HG02852 (cell line): ENCODE data around the gene NME7.
"Not testable (repeated sequence)": the region's sequence is repeated elsewhere in the genome, so short reads cannot be mapped to it uniquely, and the experiment has no call there.

Experiments
- ATAC-seq: cut with Tn5 transposase; IDR thresholded peaks from one replicate; pipeline ENCODE4 v1.9.1; 2021; ENCODE audit warnings: mild to moderate bottlenecking, moderate library complexity; ENCODE audit not compliant: unreplicated experiment

The NME7 gene

GRCh38 chr1:169345511-169345910 lies 22.1 kb downstream of the NME7 start:
- no peak for ATAC-seq

- ATAC-seq: not testable (repeated sequence)
Measured at GRCh38 chr1:169342096-169342495, 25.5 kb downstream of the NME7 start.

- no peak for ATAC-seq
Measured at GRCh38 chr1:169340882-169341281, 26.7 kb downstream of the NME7 start.

- ATAC-seq: no peak
Measured at GRCh38 chr1:169339773-169340172, 27.8 kb downstream of the NME7 start.

- no peak for ATAC-seq
Measured at GRCh38 chr1:169338617-169339016, 29.0 kb downstream of the NME7 start.

GRCh38 chr1:169336947-169337715 lies 30.5 kb downstream of the NME7 start:
- ATAC-seq: not testable (repeated sequence)

GRCh38 chr1:169334727-169335126 lies 32.9 kb downstream of the NME7 start:
- ATAC-seq: not testable (repeated sequence)

- no peak for ATAC-seq
Measured at GRCh38 chr1:169330927-169331326, 36.7 kb downstream of the NME7 start.

- no peak for ATAC-seq
Measured at GRCh38 chr1:169329383-169329782, 38.2 kb downstream of the NME7 start.

GRCh38 chr1:169327875-169328274 lies 39.7 kb downstream of the NME7 start:
- no peak for ATAC-seq

GRCh38 chr1:169326956-169327268 lies 40.7 kb downstream of the NME7 start:
- peak; percentile 86 for ATAC-seq

GRCh38 chr1:169326261-169326955 lies 41.2 kb downstream of the NME7 start:
- ATAC-seq: peak; percentile 31

GRCh38 chr1:169325117-169325516 lies 42.5 kb downstream of the NME7 start:
- no peak for ATAC-seq

- ATAC-seq: no peak
Measured at GRCh38 chr1:169322138-169322537, 45.5 kb downstream of the NME7 start.

GRCh38 chr1:169321539-169321938 lies 46.1 kb downstream of the NME7 start:
- ATAC-seq: no peak

GRCh38 chr1:169318536-169319244 lies 48.9 kb downstream of the NME7 start:
- ATAC-seq: no peak

GRCh38 chr1:169316556-169316955 lies 51.0 kb downstream of the NME7 start:
- no peak for ATAC-seq

- ATAC-seq: no peak
Measured at GRCh38 chr1:169312084-169312954, 55.3 kb downstream of the NME7 start.

- ATAC-seq: peak; percentile 74
Measured at GRCh38 chr1:169309178-169310166, 58.1 kb downstream of the NME7 start.
